H1 (cell line): Measurements from ENCODE around the gene CHCHD1. TPM values are rescaled to one million over a fixed set of nuclear protein-coding genes. Genes with fewer than 3 reads are reported as not detected.

Experiments
- CTCF ChIA-PET: fragments of 300-600 bp; sonication (Branson Sonifier 250); formaldehyde crosslinking; loops from one replicate; lab custom pipeline; 2021; ENCODE audit not compliant: partially characterized antibody; lab: Charles Lee
- POLR2A ChIA-PET: fragments of 300-600 bp; sonication (Branson Sonifier 250); formaldehyde crosslinking; loops from one replicate; lab custom pipeline; 2021; ENCODE audit warnings: inconsistent platforms; ENCODE audit not compliant: partially characterized antibody; lab: Charles Lee
- DNase-seq, 2 experiments: peaks; one replicate each; pipeline versions ENCODE4 v3.0.0 to v3.0.0-alpha.2; 2010 to 2022; ENCODE audit warnings: low spot score in 2 of 2, low read depth in 1 of 2, mixed read lengths in 1 of 2
- FAIRE-seq: peaks from 2 replicates; lab custom pipeline; 2011; peaks lifted over from hg19 to GRCh38; lab: Jason Lieb, UNC
- H2AFZ ChIP-seq: 2 replicates; pipeline ENCODE4 v1.8.1; 2012; ENCODE audit warnings: low read length, inconsistent platforms
- H2AK5ac ChIP-seq: 2 replicates; pipeline ENCODE4 v1.6.1; 2013; ENCODE audit warnings: low read depth, low read length
- H2BK120ac ChIP-seq: replicated peaks from 2 replicates; pipeline ENCODE3; 2013; ENCODE audit warnings: low read depth, low read length, inconsistent platforms
- H2BK12ac ChIP-seq: 2 replicates; pipeline ENCODE4 v1.6.1; 2013; ENCODE audit warnings: low read depth, low read length
- H2BK15ac ChIP-seq: 2 replicates; pipeline ENCODE4 v1.6.1; 2013; ENCODE audit warnings: low read length
- H2BK20ac ChIP-seq: 2 replicates; pipeline ENCODE4 v1.6.1; 2013; ENCODE audit warnings: low read length
- H2BK5ac ChIP-seq: 2 replicates; pipeline ENCODE4 v1.6.1; 2013; ENCODE audit warnings: low read depth, low read length
- H3K14ac ChIP-seq: 2 replicates; pipeline ENCODE4 v1.6.1; 2013; ENCODE audit warnings: inconsistent platforms; ENCODE audit not compliant: insufficient read length
- H3K18ac ChIP-seq: 2 replicates; pipeline ENCODE4 v1.6.1; 2013; ENCODE audit warnings: low read length; ENCODE audit errors: extremely low read depth
- H3K23ac ChIP-seq: 2 replicates; pipeline ENCODE4 v1.6.1; 2013; ENCODE audit warnings: inconsistent platforms; ENCODE audit not compliant: insufficient read length
- H3K23me2 ChIP-seq: 2 replicates; pipeline ENCODE4 v1.6.1; 2013; ENCODE audit warnings: low read depth, low read length
- H3K27ac ChIP-seq: 2 replicates; pipeline ENCODE4 v1.6.1; 2011; ENCODE audit warnings: low read depth, low read length, inconsistent platforms
- H3K27me3 ChIP-seq, 4 experiments: replicated peaks in 1 of 4; 1 replicate in 1 of 4; 2 replicates in 3 of 4; pipeline versions ENCODE4 v1.6.1 to v1.8.1; 2011 to 2013; ENCODE audit warnings: low read length in 3 of 4, mild to moderate bottlenecking in 3 of 4, inconsistent platforms in 2 of 4, mixed read lengths in 2 of 4, moderate library complexity in 1 of 4; ENCODE audit not compliant: control insufficient read depth in 3 of 4, insufficient read depth in 3 of 4; ENCODE audit errors: extremely low read depth in 1 of 4
- H3K36me3 ChIP-seq, 4 experiments: 2 replicates each; pipeline versions ENCODE4 v1.6.1 to v1.8.1; 2011 to 2013; ENCODE audit warnings: mild to moderate bottlenecking in 4 of 4, low read length in 3 of 4, moderate library complexity in 2 of 4, control low read depth in 1 of 4, inconsistent platforms in 1 of 4; ENCODE audit not compliant: insufficient read depth in 4 of 4, control insufficient read depth in 2 of 4
- H3K4ac ChIP-seq: replicated peaks from 2 replicates; pipeline ENCODE3; 2013; ENCODE audit warnings: low read length, low read depth, mixed read lengths, inconsistent platforms; ENCODE audit not compliant: insufficient read length
- H3K4me1 ChIP-seq, 4 experiments: replicated peaks in 1 of 4; 1 replicate in 1 of 4; 2 replicates in 3 of 4; pipeline versions ENCODE4 v1.6.1 to v1.8.1; 2011 to 2013; ENCODE audit warnings: low read length in 3 of 4, inconsistent platforms in 2 of 4, mixed read lengths in 1 of 4; ENCODE audit not compliant: insufficient read depth in 4 of 4, control insufficient read depth in 3 of 4
- H3K4me2 ChIP-seq, 2 experiments: 2 replicates each; pipeline versions ENCODE4 v1.6.1 to v1.8.1; 2011 to 2013; ENCODE audit warnings: low read depth in 2 of 2, low read length in 2 of 2, control low read depth in 1 of 2, inconsistent platforms in 1 of 2, mild to moderate bottlenecking in 1 of 2; ENCODE audit not compliant: insufficient read depth in 1 of 2
- H3K4me3 ChIP-seq, 4 experiments: fragments of 200-600, 300-600 bp in 1 of 4; sonication (generic), shearing (Covaris generic), sonication (Bioruptor Twin) in 1 of 4; 2 replicates each; pipeline versions ENCODE4 v1.5.1 to v1.8.1; 2011 to 2016; ENCODE audit warnings: low read length in 4 of 4, low read depth in 3 of 4, control low read depth in 2 of 4, inconsistent platforms in 2 of 4, mild to moderate bottlenecking in 2 of 4, mixed read lengths in 1 of 4, moderate library complexity in 1 of 4; ENCODE audit not compliant: insufficient read depth in 2 of 4; ENCODE audit errors: extremely low read depth in 1 of 4
- H3K56ac ChIP-seq: replicated peaks from 2 replicates; pipeline ENCODE3; 2013; ENCODE audit warnings: low read depth, mild to moderate bottlenecking, mixed read lengths, low read length, inconsistent platforms; ENCODE audit not compliant: insufficient read length
- H3K79me1 ChIP-seq: 2 replicates; pipeline ENCODE4 v1.6.1; 2013; ENCODE audit warnings: low read depth, low read length, control low read depth
- H3K79me2 ChIP-seq, 2 experiments: 2 replicates each; pipeline versions ENCODE4 v1.6.1 to v1.8.1; 2012 to 2013; ENCODE audit warnings: low read length in 2 of 2, mild to moderate bottlenecking in 2 of 2, inconsistent platforms in 1 of 2; ENCODE audit not compliant: insufficient read depth in 2 of 2, control insufficient read depth in 1 of 2
- H3K9ac ChIP-seq, 4 experiments: replicated peaks in 1 of 4; 1 replicate in 1 of 4; 2 replicates in 3 of 4; pipeline versions ENCODE4 v1.6.1 to v1.8.1; 2011 to 2013; ENCODE audit warnings: low read depth in 3 of 4, low read length in 3 of 4, control low read depth in 2 of 4, mild to moderate bottlenecking in 2 of 4, moderate library complexity in 2 of 4, inconsistent platforms in 1 of 4; ENCODE audit errors: extremely low read depth in 1 of 4
- H3K9me3 ChIP-seq, 2 experiments: 2 replicates each; pipeline versions ENCODE4 v1.6.1 to v1.8.1; 2012 to 2013; ENCODE audit warnings: mild to moderate bottlenecking in 2 of 2, moderate library complexity in 2 of 2, control low read depth in 1 of 2, inconsistent platforms in 1 of 2, low read depth in 1 of 2, low read length in 1 of 2, mixed read lengths in 1 of 2; ENCODE audit not compliant: insufficient read depth in 2 of 2
- H4K20me1 ChIP-seq, 2 experiments: replicated peaks in 1 of 2; 2 replicates each; pipeline versions ENCODE3 to v1.8.1; 2011 to 2013; ENCODE audit warnings: inconsistent platforms in 2 of 2, low read length in 2 of 2, mild to moderate bottlenecking in 1 of 2; ENCODE audit not compliant: insufficient read depth in 2 of 2, control insufficient read depth in 1 of 2
- H4K5ac ChIP-seq: 2 replicates; pipeline ENCODE4 v1.6.1; 2013; ENCODE audit warnings: low read length, low read depth, mixed read lengths, inconsistent platforms; ENCODE audit not compliant: insufficient read length
- H4K8ac ChIP-seq: 2 replicates; pipeline ENCODE4 v1.8.0; 2013; ENCODE audit warnings: mild to moderate bottlenecking, moderate library complexity, low read length, inconsistent platforms; ENCODE audit not compliant: insufficient read depth; ENCODE audit errors: extremely low read depth
- H4K91ac ChIP-seq: replicated peaks from 2 replicates; pipeline ENCODE3; 2013; ENCODE audit warnings: low read length, mixed read lengths, inconsistent platforms; ENCODE audit not compliant: insufficient read length
- ASH2L ChIP-seq: fragments of 200-600, 300-600 bp; sonication (generic); IDR thresholded peaks from one replicate; pipeline ENCODE4 v1.7.1; 2017; ENCODE audit warnings: low read length
- CBX8 ChIP-seq: fragments of 300-800, 300-1000 bp; sonication (generic); IDR thresholded peaks from 2 replicates; pipeline ENCODE4 v1.7.1; 2016; ENCODE audit warnings: low read depth, low read length, borderline replicate concordance
- CHD2 ChIP-seq: IDR thresholded peaks from 2 replicates; pipeline ENCODE4 v1.6.1; 2012; ENCODE audit warnings: low read length, improper control_type of control experiment
- EGR1 ChIP-seq: IDR thresholded peaks from 2 replicates; pipeline ENCODE4 v1.6.1; 2011; ENCODE audit warnings: low read depth, low read length, borderline replicate concordance
- GTF2F1 ChIP-seq: IDR thresholded peaks from 2 replicates; pipeline ENCODE4 v1.6.1; 2012; ENCODE audit warnings: low read depth, low read length, improper control_type of control experiment, borderline replicate concordance
- KDM5A ChIP-seq: fragments of 200-600 bp; IDR thresholded peaks from 2 replicates; pipeline ENCODE4 v1.7.1; 2012; ENCODE audit warnings: mild to moderate bottlenecking, low read length, inconsistent platforms, mixed read lengths
- PHF8 ChIP-seq: fragments of 200-600 bp; sonication (generic); conservative IDR thresholded peaks from 2 replicates; pipeline ENCODE4 v1.7.1; 2012; ENCODE audit warnings: low read depth, mild to moderate bottlenecking, inconsistent platforms, low read length, moderate library complexity
- POLR2AphosphoS5 ChIP-seq: IDR thresholded peaks from 2 replicates; pipeline ENCODE4 v1.6.1; 2011; ENCODE audit warnings: low read depth, low read length
- RNF2 ChIP-seq: fragments of 200-900, 300-1000 bp; sonication (generic); IDR thresholded peaks from 2 replicates; pipeline ENCODE4 v1.7.1; 2016; ENCODE audit warnings: borderline replicate concordance, low read depth, mild to moderate bottlenecking, antibody characterized with exemption, low read length; ENCODE audit not compliant: poor library complexity, severe bottlenecking; ENCODE audit errors: missing control alignments
- SAP30 ChIP-seq: fragments of 300-600 bp; sonication (generic); IDR thresholded peaks from 2 replicates; pipeline ENCODE4 v1.7.1; 2012; ENCODE audit warnings: low read length, moderate library complexity, mild to moderate bottlenecking, inconsistent platforms; ENCODE audit not compliant: insufficient read depth, insufficient replicate concordance
- SIRT6 ChIP-seq: IDR thresholded peaks from one replicate; pipeline ENCODE4 v1.7.1; 2012; ENCODE audit warnings: low read length, inconsistent platforms
- SIX5 ChIP-seq: IDR thresholded peaks from 2 replicates; pipeline ENCODE4 v1.6.1; 2011; ENCODE audit warnings: mild to moderate bottlenecking, low read depth, low read length
- SP1 ChIP-seq: IDR thresholded peaks from 2 replicates; pipeline ENCODE4 v1.6.1; 2011; ENCODE audit warnings: low read depth, low read length
- polyA plus RNA-seq, 7 experiments: library from polyadenylated mRNA; depleted of rRNA in 3 of 7; stranded (reverse) in 5 of 7; unstranded in 2 of 7; fragments of >200 nt in 5 of 7; fragments of 200-250 nt in 2 of 7; gene quantifications; 1 replicate in 5 of 7; 2 replicates in 1 of 7; 4 replicates in 1 of 7; pipeline versions ENCODE4 v1.2.1 to v1.2.3, GENCODE V29; 2011 to 2013; ENCODE audit warnings: missing spikeins in 2 of 7, mixed read lengths in 2 of 7
- total RNA-seq: library from RNA; stranded (reverse); fragmentation: NEBNext Ultra II Directional; extraction: Animal tissue kit (Norgen Biotek cat#: 25700); gene quantifications from 2 replicates; pipeline ENCODE4 v1.2.1, GENCODE V29; 2021
- TF ChIP-seq, protein P1 (sequence below): IDR thresholded peaks from 2 replicates; pipeline ENCODE4 v1.6.1; 2012; ENCODE audit warnings: inconsistent platforms

The CHCHD1 gene
- total and polyA plus RNA-seq, 2 of the 8 experiments (the other 6 are each of a cell fraction or from before 2014, with no cell fraction given): 44.9 to 58.1 TPM

DNA sequence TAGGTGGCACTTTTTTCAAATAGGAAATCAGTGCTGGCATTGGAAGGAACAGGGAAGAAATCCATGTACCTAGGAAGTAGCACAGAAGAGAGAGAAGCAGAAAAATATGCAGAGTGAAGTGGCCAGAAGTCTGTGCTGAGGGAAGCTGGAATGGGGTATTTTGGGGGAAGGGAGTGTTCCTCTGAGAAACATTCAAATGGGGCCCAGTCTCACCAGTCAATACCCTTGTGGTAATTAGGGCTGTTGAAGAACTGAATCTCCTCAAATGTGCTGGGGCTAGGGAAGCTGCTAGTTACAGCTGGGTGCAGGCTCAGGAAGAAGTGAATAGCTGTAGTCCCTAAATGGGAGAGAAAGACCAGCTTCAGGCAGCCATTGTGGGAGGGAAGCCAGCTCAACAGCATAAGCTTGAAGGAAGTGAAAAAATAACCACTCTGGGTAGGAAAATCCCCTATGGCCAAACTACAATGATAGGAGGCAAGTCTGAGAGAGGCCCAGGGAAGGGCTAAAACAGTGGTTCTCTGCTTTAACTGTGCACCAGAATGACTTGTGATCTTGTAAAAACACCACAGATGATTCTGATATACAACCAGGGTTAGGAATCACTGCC, 21.9 kb downstream of the CHCHD1 start:
- H3K4ac ChIP-seq: no peak overlapping the region
- no peak overlapping the region for H2BK20ac ChIP-seq
- DNase-seq: no peak
- CTCF ChIA-PET: interaction anchor here (1.2 to 2.0 kb wide), 3 partner anchors 12 to 76 kb away, joined by 3 to 6 read pairs (median 6); no protein-coding TSS in a partner anchor
- H4K20me1 ChIP-seq: peaks cover 0 to 15% of the 10 kb centered on the region in 2 experiments
- no peak overlapping the region for H3K4me2 ChIP-seq
- no peaks in the 10 kb centered on the region for H3K27me3 ChIP-seq
- no peak overlapping the region for H2BK5ac ChIP-seq
- H2AFZ ChIP-seq: no peak overlapping the region
- no peak overlapping the region for H2BK12ac ChIP-seq
- no peak overlapping the region for H3K56ac ChIP-seq
- no peak overlapping the region for H3K23ac ChIP-seq
- no peaks in the 10 kb centered on the region for H3K4me1 ChIP-seq
- peaks cover 6 to 37% (median 32%) of the 10 kb centered on the region in 4 experiments; a peak in 7 of 8 replicates for H3K36me3 ChIP-seq
- H3K23me2 ChIP-seq: no peaks in the 10 kb centered on the region
- no peak overlapping the region for H3K4me3 ChIP-seq
- H3K18ac ChIP-seq: no peak overlapping the region
- H4K5ac ChIP-seq: no peak overlapping the region
- H2BK120ac ChIP-seq: no peak overlapping the region
- no peak overlapping the region for H4K8ac ChIP-seq
- 0 out of 2 replicates have a peak, but pooled peaks cover 4% of the 10 kb centered on the region for H3K79me1 ChIP-seq
- H3K9me3 ChIP-seq: no peaks in the 10 kb centered on the region
- no peak overlapping the region for H3K27ac ChIP-seq
- no peak for FAIRE-seq
- H3K14ac ChIP-seq: no peak overlapping the region
- no peak overlapping the region for H2AK5ac ChIP-seq
- no peak overlapping the region for H4K91ac ChIP-seq
- no peak overlapping the region for H2BK15ac ChIP-seq
- no peak overlapping the region for H3K9ac ChIP-seq
- POLR2A ChIA-PET: interaction anchor here (1.4 to 11.1 kb wide), 2 partner anchors 7 to 60 kb away, joined by 5 to 137 read pairs; partner anchors contain the start of gene SEC24C
- no peaks in the 10 kb centered on the region for H3K79me2 ChIP-seq
- TF ChIP-seq PHF8 (no peak), GTF2F1 (no peak), ASH2L (no peak), POLR2AphosphoS5 (no peak), SIRT6 (no peak), KDM5A (no peak), EGR1 (no peak), RNF2 (no peak), SIX5 (no peak), SAP30 (no peak), CBX8 (no peak), CHD2 (no peak), SP1 (no peak)
- TF ChIP-seq, protein P1, sequence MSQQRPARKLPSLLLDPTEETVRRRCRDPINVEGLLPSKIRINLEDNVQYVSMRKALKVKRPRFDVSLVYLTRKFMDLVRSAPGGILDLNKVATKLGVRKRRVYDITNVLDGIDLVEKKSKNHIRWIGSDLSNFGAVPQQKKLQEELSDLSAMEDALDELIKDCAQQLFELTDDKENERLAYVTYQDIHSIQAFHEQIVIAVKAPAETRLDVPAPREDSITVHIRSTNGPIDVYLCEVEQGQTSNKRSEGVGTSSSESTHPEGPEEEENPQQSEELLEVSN: no peak
